HL-60 (cell line): ENCODE data around the gene PHC1.
A peak's percentile ranks its signal among the peaks of the same experiment; 100 is the strongest.

Source experiments
- DNase-seq, 2 experiments: peaks; one replicate each; pipeline ENCODE4 v3.0.0-alpha.2; 2010 to 2020; ENCODE audit warnings: low read depth in 1 of 2, low spot score in 1 of 2
- H3K27ac ChIP-seq: fragments of 250-450 bp; sonication (Bioruptor Pico); replicated peaks from 2 replicates; pipeline ENCODE4 v1.5.1; 2020; ENCODE audit warnings: mild to moderate bottlenecking, moderate library complexity
- H3K27me3 ChIP-seq: fragments of 250-450 bp; sonication (Bioruptor Pico); 2 replicates; pipeline ENCODE4 v1.5.1; 2021; ENCODE audit warnings: mild to moderate bottlenecking, moderate library complexity; ENCODE audit not compliant: insufficient read depth, poor library complexity, severe bottlenecking
- H3K4me3 ChIP-seq: replicated peaks from 2 replicates; pipeline ENCODE4 v1.5.1; 2011; ENCODE audit warnings: mild to moderate bottlenecking, control low read depth, low read length; ENCODE audit not compliant: insufficient read depth
- GABPA ChIP-seq: IDR thresholded peaks from 2 replicates; pipeline ENCODE4 v1.6.1; 2012; ENCODE audit warnings: low read depth
- POLR2AphosphoS5 ChIP-seq: IDR thresholded peaks from 2 replicates; pipeline ENCODE4 v1.6.1; 2012; ENCODE audit warnings: low read depth
- SPI1 ChIP-seq: IDR thresholded peaks from 2 replicates; pipeline ENCODE4 v1.6.1; 2012; ENCODE audit warnings: low read depth, mild to moderate bottlenecking, borderline replicate concordance
- TF ChIP-seq, protein P1 (sequence below): IDR thresholded peaks from 2 replicates; pipeline ENCODE4 v1.6.1; 2012; ENCODE audit warnings: low read depth; ENCODE audit not compliant: insufficient replicate concordance
- TF ChIP-seq, protein P2 (sequence below): IDR thresholded peaks from one replicate; pipeline ENCODE4 v1.5.1; 2011; ENCODE audit warnings: low read length, control low read depth, inconsistent platforms; ENCODE audit not compliant: insufficient read depth

The PHC1 gene

DNA sequence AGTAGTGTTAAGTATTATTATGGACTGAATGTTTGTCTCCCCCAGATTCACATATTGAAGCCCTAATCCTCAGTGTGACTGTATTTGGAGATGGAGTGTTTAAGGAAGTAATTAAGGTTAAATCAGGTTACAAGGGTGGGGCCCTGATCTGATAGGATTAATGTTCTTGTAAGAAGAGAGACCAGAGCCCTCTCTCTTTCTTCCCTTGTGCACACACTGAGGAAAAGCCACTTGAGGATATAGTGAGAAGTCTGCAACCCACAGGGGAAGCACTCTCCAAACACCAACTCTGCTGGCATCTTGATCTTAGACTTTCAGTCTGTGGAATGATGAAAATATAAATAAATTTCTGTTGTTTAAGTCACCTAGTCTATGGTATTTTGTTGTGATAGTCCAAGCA is 72.9 kb downstream of the PHC1 start:
- Histone ChIP-seq H3K27ac (no peak overlapping the region; the same call in 1 of the 2 replicates), H3K27me3 (no peaks in the 10 kb centered on the region), H3K4me3 (no peak overlapping the region)
- no peak for DNase-seq
- TF ChIP-seq, protein P1, sequence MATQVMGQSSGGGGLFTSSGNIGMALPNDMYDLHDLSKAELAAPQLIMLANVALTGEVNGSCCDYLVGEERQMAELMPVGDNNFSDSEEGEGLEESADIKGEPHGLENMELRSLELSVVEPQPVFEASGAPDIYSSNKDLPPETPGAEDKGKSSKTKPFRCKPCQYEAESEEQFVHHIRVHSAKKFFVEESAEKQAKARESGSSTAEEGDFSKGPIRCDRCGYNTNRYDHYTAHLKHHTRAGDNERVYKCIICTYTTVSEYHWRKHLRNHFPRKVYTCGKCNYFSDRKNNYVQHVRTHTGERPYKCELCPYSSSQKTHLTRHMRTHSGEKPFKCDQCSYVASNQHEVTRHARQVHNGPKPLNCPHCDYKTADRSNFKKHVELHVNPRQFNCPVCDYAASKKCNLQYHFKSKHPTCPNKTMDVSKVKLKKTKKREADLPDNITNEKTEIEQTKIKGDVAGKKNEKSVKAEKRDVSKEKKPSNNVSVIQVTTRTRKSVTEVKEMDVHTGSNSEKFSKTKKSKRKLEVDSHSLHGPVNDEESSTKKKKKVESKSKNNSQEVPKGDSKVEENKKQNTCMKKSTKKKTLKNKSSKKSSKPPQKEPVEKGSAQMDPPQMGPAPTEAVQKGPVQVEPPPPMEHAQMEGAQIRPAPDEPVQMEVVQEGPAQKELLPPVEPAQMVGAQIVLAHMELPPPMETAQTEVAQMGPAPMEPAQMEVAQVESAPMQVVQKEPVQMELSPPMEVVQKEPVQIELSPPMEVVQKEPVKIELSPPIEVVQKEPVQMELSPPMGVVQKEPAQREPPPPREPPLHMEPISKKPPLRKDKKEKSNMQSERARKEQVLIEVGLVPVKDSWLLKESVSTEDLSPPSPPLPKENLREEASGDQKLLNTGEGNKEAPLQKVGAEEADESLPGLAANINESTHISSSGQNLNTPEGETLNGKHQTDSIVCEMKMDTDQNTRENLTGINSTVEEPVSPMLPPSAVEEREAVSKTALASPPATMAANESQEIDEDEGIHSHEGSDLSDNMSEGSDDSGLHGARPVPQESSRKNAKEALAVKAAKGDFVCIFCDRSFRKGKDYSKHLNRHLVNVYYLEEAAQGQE = no peak
- no peak for TF ChIP-seq GABPA
- TF ChIP-seq SPI1 = no peak
- no peak for TF ChIP-seq POLR2AphosphoS5
- TF ChIP-seq, protein P2, sequence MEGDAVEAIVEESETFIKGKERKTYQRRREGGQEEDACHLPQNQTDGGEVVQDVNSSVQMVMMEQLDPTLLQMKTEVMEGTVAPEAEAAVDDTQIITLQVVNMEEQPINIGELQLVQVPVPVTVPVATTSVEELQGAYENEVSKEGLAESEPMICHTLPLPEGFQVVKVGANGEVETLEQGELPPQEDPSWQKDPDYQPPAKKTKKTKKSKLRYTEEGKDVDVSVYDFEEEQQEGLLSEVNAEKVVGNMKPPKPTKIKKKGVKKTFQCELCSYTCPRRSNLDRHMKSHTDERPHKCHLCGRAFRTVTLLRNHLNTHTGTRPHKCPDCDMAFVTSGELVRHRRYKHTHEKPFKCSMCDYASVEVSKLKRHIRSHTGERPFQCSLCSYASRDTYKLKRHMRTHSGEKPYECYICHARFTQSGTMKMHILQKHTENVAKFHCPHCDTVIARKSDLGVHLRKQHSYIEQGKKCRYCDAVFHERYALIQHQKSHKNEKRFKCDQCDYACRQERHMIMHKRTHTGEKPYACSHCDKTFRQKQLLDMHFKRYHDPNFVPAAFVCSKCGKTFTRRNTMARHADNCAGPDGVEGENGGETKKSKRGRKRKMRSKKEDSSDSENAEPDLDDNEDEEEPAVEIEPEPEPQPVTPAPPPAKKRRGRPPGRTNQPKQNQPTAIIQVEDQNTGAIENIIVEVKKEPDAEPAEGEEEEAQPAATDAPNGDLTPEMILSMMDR = no peak

DNA sequence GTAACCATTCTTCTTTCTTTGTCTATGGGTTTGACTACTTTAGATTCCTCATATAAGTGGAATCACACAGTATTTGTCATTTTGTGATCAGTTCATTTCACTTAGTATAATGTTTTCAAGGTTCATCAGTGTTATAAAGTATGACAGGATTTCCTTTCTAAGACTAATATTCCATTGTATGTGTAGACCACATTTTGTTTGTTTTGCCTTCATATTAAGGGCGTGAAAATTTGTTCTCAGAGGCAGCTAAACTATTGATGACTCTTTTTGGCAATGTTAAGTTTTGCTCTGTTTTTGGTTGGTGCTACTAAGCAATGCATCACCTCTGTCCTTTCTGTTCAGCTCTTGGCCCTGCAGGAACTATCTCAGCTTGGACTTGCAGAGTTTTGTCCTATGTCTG is 73.4 kb downstream of the PHC1 start:
- no peak for DNase-seq
- Histone ChIP-seq H3K27ac (no peak overlapping the region; the same call in 1 of the 2 replicates), H3K4me3 (no peak overlapping the region), H3K27me3 (no peaks in the 10 kb centered on the region)
- TF ChIP-seq GABPA (no peak), POLR2AphosphoS5 (no peak), SPI1 (no peak)
- TF ChIP-seq, protein P1 = no peak
- TF ChIP-seq, protein P2 = no peak

DNA sequence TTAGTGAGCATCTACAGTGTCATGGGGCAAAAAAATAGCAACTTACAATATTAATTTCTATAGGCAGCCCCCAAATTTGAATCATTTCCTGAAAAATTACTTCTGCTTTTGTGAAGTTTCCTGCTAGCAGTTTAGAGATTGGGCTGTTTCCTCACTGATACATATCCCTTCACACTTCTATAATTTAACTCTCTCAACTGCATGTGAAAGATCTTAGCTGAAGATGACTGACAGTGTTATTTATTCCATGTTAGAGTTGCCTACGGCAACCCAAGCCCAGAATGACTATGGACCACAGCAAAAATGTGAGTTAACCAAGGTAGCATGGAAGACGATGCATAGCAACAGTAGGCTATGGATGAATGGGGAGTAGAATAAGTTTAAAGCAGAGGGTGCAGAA is 75.1 kb downstream of the PHC1 start, which contains the start of gene KLRG1:
Gene KLRG1 (plus strand): TSS at position 134 of the 400 bp plus-strand sequence. CDS start 90 bp downstream, at position 224.
- Histone ChIP-seq H3K4me3 (no peak within 1 kb of the TSS), H3K27me3 (no peaks in the 10 kb centered on the region), H3K27ac (no peak within 1 kb of the TSS)
- DNase-seq = peak in 1 of 2 experiments; percentile 17
- TF ChIP-seq, protein P1 = no peak
- TF ChIP-seq SPI1 = peak; percentile 43; the same call in 1 of the 2 replicates
